ENCODE data around the gene MLLT11. TPM values are rescaled to one million over a fixed set of nuclear protein-coding genes. Genes with fewer than 3 reads are reported as not detected.

The MLLT11 gene
- total RNA-seq, 2 donors from 2014 or later = 0.42 to 1.3 TPM

GRCh38 chr1:151039521-151039920 is 20.7 kb upstream of the MLLT11 start:
- intact Hi-C loops (cut with DNase I) = no loop called here
- Histone ChIP-seq H3K36me3 (peaks cover 2% of the 10 kb centered on the region), H3K27me3 (no peaks in the 10 kb centered on the region), H3K9ac (ENCODE audit: low read depth in 2 of 2, low read length in 2 of 2) (no peak overlapping the region), H3K27ac (no peak overlapping the region), H3K4me3 (no peak overlapping the region), H3K9me3 (no peaks in the 10 kb centered on the region), H3K4me1 (no peaks in the 10 kb centered on the region)
- no peak for DNase-seq
- no peak for TF ChIP-seq CTCF (IDR thresholded peaks at IDR 0.05)

- TF ChIP-seq CTCF (IDR thresholded peaks at IDR 0.05) = no peak
- peaks cover 4% of the 10 kb centered on the region for H3K4me1 ChIP-seq
- no peak overlapping the region for H3K4me3 ChIP-seq
- no peaks in the 10 kb centered on the region for H3K27me3 ChIP-seq
- H3K9ac ChIP-seq (ENCODE audit: low read depth in 2 of 2, low read length in 2 of 2) = no peak overlapping the region
- no peak for DNase-seq
- intact Hi-C loops (cut with DNase I) = no loop called here
- no peak overlapping the region for H3K27ac ChIP-seq
- no peaks in the 10 kb centered on the region for H3K36me3 ChIP-seq
- H3K9me3 ChIP-seq = no peaks in the 10 kb centered on the region
Measured at GRCh38 chr1:151043163-151043562, 17.0 kb upstream of the MLLT11 start.

GRCh38 chr1:151047591-151047924 is 12.6 kb upstream of the MLLT11 start, which contains the start of gene C1orf56:
Gene C1orf56, plus strand, starts transcription at chr1:151047751. Its CDS starts 97 bp downstream, at chr1:151047848.
- Histone ChIP-seq H3K4me3 (peak within 1 kb of the TSS; percentile 62), H3K27ac (peak within 1 kb of the TSS; percentile 74), H3K4me1 (peaks cover 7% of the 10 kb centered on the region), H3K9ac (ENCODE audit: low read depth in 2 of 2, low read length in 2 of 2) (peak within 1 kb of the TSS; percentile 77 to 79), H3K36me3 (peaks cover 7% of the 10 kb centered on the region), H3K27me3 (no peaks in the 10 kb centered on the region), H3K9me3 (no peaks in the 10 kb centered on the region)
- intact Hi-C loops (cut with DNase I) = no loop called here
- peak; percentile 76 for DNase-seq
- TF ChIP-seq CTCF (IDR thresholded peaks at IDR 0.05) = no peak

- H3K27ac ChIP-seq = peak overlapping the region; percentile 74
- H3K9me3 ChIP-seq = no peaks in the 10 kb centered on the region
- H3K27me3 ChIP-seq = no peaks in the 10 kb centered on the region
- intact Hi-C loops (cut with DNase I) = no loop called here
- peak; percentile 76 for DNase-seq
- H3K4me3 ChIP-seq = peak overlapping the region; percentile 62
- H3K4me1 ChIP-seq = peaks cover 7% of the 10 kb centered on the region
- no peak for TF ChIP-seq CTCF (IDR thresholded peaks at IDR 0.05)
- H3K36me3 ChIP-seq = peaks cover 8% of the 10 kb centered on the region
- peak overlapping the region; percentile 77 to 79 for H3K9ac ChIP-seq (ENCODE audit: low read depth in 2 of 2, low read length in 2 of 2)
Measured at GRCh38 chr1:151047925-151048644, 12.1 kb upstream of the MLLT11 start.

GRCh38 chr1:151048645-151049032 is 11.6 kb upstream of the MLLT11 start:
- peaks cover 14% of the 10 kb centered on the region for H3K36me3 ChIP-seq
- peak; percentile 40 for TF ChIP-seq CTCF (IDR thresholded peaks at IDR 0.05)
- H3K27ac ChIP-seq = peak overlapping the region; percentile 74
- intact Hi-C loops (cut with DNase I) = no loop called here
- DNase-seq = no peak
- no peaks in the 10 kb centered on the region for H3K9me3 ChIP-seq
- peak overlapping the region; percentile 62 for H3K4me3 ChIP-seq
- no peaks in the 10 kb centered on the region for H3K27me3 ChIP-seq
- H3K4me1 ChIP-seq = peaks cover 7% of the 10 kb centered on the region
- peak overlapping the region; percentile 77 to 79 for H3K9ac ChIP-seq (ENCODE audit: low read depth in 2 of 2, low read length in 2 of 2)
